Measurements from ENCODE around the gene SOCS7.
"Not testable (repeated sequence)": the region's sequence is repeated elsewhere in the genome, so short reads cannot be mapped to it uniquely, and the experiment has no call there.

SOCS7 gene

DNA sequence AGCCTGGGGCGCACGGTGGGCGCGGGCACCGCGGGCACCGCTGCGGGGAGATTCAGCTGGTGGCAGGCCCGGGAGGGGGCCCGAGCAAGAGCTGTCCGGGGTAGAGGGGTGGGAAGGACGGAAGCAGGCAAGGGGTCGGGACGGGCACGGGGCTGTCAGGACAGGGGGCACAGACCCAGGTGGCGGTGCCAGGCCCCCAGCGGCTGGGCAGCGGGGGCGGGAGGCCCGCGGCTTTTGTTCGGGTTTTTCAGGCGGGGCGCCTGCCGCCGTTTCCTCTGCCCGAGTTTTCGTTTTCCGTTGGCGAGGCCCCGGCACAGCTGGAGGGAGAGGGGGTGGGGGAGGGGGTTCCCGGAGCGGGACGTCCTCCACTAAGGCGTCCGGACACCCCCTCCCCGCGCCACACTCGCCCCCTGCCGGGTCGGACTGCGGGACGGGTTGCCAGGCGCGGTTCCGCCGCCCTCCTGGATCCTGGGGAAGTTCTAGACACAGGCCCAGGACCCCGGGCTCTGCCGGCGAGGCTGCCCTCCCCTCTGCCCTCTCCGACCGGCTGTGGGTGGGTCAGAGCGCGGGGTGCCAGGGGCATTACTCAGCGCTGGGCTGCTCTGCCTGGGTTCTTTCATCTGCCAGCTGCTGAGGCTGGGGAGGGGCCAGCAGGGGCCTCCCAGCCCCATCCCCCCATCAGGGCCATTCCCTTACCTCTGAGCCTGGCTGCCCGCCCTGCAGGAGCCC is 77.2 kb downstream of the SOCS7 start:
- H3K9me3 Mint-ChIP-seq = no peaks in the 10 kb centered on the region
- peaks cover 44% of the 10 kb centered on the region for H3K27me3 Mint-ChIP-seq (ENCODE audit: low read depth)
- H3K4me3 Mint-ChIP-seq = no peak overlapping the region
- H3K4me1 Mint-ChIP-seq (ENCODE audit: low read depth) = peaks cover 8% of the 10 kb centered on the region
- no peak overlapping the region for H3K27ac Mint-ChIP-seq
- no peaks in the 10 kb centered on the region for H3K36me3 Mint-ChIP-seq (ENCODE audit: low read depth)

DNA sequence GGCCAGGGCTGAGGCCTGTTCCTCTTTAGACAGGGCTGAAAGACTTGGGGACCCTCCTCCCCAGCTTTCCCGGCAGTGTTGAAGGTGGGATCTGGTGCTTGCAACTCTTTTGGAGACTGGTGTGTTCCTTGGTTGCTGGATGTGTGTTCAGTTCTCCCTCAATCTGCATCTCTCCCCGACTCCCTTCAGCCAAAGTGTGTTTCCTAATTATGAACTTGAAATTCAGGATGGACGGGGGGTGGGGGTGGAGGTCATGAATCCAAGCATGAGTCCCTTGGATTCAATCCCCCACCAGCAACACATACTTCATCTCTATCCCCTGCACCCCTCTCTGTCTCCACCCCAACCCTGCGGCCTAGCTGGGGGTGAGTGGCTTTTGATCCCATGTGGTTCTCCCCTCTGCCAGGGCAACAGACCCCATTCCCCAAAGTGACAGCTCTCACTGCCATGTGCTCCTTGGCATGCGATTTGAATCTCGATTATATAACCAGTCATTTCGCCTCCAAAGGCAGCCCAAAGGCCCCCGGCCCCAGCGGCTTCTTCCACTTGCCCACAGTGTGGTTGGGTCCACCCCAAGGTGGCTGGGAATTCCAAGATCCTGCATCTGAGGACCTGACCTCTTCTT is 77.9 kb downstream of the SOCS7 start:
- Mint-ChIP-seq H3K36me3 (ENCODE audit: low read depth) (no peaks in the 10 kb centered on the region), H3K27ac (no peak overlapping the region), H3K4me3 (peak overlapping the region; percentile 65), H3K9me3 (no peaks in the 10 kb centered on the region), H3K27me3 (ENCODE audit: low read depth) (peaks cover 36% of the 10 kb centered on the region), H3K4me1 (ENCODE audit: low read depth) (peaks cover 8% of the 10 kb centered on the region)

DNA sequence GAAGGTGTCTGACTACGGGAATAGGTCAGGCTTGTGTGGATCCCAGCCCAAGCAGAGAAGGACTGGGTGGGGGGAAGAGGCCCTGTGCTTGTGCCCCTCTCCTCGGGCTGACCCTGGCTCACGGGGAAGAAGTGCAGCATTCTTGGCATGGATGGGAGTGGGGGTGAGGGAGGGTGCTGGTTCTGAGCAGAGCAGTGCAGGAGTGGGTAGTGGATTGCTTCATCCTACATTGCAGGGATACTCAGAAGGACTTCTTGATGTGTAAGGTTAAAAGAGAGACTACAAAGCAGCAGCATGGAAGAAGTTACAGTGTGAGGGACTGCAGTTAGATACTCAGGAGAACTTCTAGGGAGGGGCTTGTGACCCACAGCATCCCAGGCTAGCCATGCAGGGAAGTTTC is 78.7 kb downstream of the SOCS7 start:
- Mint-ChIP-seq H3K27ac (no peak overlapping the region), H3K27me3 (ENCODE audit: low read depth) (peaks cover 28% of the 10 kb centered on the region), H3K4me3 (peak overlapping the region; percentile 43), H3K36me3 (ENCODE audit: low read depth) (no peaks in the 10 kb centered on the region), H3K9me3 (no peaks in the 10 kb centered on the region), H3K4me1 (ENCODE audit: low read depth) (peaks cover 8% of the 10 kb centered on the region)

DNA sequence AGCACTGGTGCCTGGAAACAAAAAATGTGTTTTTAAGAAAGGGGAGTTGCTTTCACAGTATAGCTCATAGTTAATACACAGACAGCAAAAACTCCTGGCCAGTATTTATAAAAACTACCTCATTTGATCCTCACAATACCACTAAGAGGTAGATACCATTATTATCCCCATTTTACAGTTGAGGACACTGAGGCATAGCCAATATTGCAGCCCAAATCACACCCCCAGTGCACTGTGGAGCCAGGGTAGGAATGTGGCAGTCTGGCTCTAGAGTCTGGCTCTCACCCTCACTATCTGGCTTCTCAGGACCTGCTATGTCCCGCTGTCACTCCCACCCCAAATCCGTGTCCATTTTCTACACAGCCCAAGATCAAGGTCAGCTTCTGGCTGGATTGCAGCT is 79.2 kb downstream of the SOCS7 start:
- H3K9me3 Mint-ChIP-seq = no peaks in the 10 kb centered on the region
- no peak overlapping the region for H3K27ac Mint-ChIP-seq
- no peak overlapping the region for H3K4me3 Mint-ChIP-seq

DNA sequence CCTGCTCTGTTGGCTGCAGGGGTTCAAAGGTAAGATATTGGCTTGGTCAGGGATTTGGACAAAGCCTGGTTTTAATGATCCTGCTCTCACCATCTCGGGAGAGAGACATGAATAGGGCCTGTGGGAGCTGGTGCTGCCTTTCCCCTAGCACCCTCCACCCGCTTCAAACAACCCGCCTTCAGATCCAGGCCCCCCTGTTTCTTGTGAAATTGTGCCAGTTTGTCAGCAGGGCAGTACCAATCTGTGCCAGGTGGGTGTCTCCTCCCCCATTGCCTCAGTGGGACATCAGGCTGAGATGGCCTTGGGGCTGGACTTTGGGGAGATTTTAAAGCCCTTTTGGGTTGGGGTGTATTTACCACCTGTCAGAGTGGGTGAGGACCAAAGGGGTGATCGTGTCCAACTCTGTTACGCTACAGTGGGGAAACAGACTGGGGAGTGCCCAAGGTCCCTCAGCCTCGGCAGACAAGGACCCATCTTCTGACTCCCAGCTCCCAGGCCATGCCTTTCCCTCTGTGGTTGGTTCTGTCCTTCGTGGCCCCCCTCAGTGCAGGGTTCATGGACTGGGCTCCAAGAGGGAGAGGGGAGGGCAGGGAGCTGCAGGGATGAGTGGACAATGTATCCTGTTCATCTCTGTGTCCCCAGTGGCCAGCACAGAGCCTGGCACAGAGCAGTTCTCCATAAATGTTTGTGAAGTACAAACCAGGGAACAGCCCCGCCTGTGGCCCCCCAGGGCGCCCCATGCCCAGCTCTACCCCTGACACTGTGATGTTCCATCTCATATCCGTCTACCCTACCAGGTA is 79.9 kb downstream of the SOCS7 start:
- H3K27ac Mint-ChIP-seq = no peak overlapping the region
- H3K9me3 Mint-ChIP-seq = no peaks in the 10 kb centered on the region
- H3K4me1 Mint-ChIP-seq (ENCODE audit: low read depth) = peaks cover 8% of the 10 kb centered on the region
- H3K36me3 Mint-ChIP-seq (ENCODE audit: low read depth) = no peaks in the 10 kb centered on the region
- H3K4me3 Mint-ChIP-seq = no peak overlapping the region
- H3K27me3 Mint-ChIP-seq (ENCODE audit: low read depth) = peaks cover 26% of the 10 kb centered on the region

More for the DNA sequence above, 79.2 kb downstream of the SOCS7 start:
- Mint-ChIP-seq H3K36me3 (ENCODE audit: low read depth) (no peaks in the 10 kb centered on the region), H3K27me3 (ENCODE audit: low read depth) (peaks cover 26% of the 10 kb centered on the region), H3K4me1 (ENCODE audit: low read depth) (peaks cover 8% of the 10 kb centered on the region)

DNA sequence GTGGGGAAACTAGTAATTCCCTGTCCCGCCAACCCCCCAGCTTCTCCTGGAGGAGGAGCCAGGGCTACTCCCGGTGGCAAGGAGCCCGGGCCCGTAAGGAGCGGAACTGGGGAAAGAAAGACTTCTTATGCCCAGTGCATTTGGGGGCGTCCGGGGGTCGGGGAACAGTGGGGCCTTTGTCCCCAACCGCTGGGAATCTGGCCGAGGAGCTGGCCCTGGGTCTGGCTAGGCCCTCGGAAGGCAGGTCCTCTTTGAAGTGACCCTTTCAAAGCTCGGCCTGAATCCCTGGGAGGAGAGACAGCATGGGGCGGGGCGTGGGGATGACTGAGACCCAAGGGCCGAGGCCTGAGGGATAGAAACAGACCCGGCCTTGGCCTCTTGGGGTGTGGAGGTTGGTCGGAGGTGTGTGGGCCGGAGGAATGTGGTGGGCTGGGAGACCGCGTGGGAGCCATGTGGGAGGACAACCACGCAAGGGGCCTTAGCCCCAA is 82.6 kb downstream of the SOCS7 start:
- Mint-ChIP-seq H3K27ac (no peak overlapping the region), H3K36me3 (ENCODE audit: low read depth) (no peaks in the 10 kb centered on the region), H3K4me1 (ENCODE audit: low read depth) (peaks cover 4% of the 10 kb centered on the region), H3K9me3 (no peaks in the 10 kb centered on the region), H3K27me3 (ENCODE audit: low read depth) (peaks cover 16% of the 10 kb centered on the region), H3K4me3 (no peak overlapping the region)

DNA sequence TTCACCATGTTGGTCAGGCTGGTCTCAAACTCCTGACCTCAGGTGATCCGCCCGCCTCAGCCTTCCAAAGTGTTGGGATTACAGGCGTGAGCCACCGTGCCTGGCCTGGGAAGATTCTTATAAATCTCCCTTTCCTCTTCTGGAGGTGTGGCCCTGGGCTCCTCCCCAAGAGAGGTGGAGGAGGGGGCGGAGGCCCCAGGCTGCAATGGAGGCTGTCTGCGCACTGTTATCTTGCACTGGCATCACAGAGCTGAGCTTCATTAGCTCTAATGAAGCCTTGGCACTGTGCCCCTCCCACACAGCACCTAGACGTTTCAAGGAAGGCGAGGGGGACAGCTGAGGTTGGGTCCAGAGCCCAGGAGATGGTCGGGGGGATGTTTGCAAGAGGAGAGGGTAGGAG is 84.2 kb downstream of the SOCS7 start:
- H3K4me3 Mint-ChIP-seq = no peak overlapping the region
- no peaks in the 10 kb centered on the region for H3K36me3 Mint-ChIP-seq (ENCODE audit: low read depth)
- H3K9me3 Mint-ChIP-seq = no peaks in the 10 kb centered on the region
- no peak overlapping the region for H3K27ac Mint-ChIP-seq
- H3K4me1 Mint-ChIP-seq (ENCODE audit: low read depth) = no peaks in the 10 kb centered on the region
- peaks cover 5% of the 10 kb centered on the region for H3K27me3 Mint-ChIP-seq (ENCODE audit: low read depth)

DNA sequence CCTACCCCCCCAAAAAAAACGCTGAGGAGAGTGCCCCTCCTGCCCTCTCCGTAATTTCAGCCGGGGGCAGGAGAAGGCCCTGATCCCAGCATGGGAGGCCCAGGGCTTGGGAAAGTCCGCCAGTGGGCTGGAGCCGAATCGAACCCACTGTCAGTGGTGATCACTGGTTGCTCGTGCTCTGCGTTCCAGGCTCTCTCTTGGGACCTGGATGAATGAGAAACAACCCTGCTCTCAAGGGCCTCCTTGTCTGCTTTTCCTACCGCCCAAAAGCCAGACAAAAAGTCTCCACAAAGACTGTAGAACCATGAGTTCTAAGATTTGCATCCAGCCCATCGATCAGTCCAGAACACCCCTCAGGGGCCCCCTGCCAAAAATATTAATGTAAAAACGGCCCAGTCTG is 84.7 kb downstream of the SOCS7 start:
- no peak overlapping the region for H3K4me3 Mint-ChIP-seq
- no peak overlapping the region for H3K27ac Mint-ChIP-seq
- no peaks in the 10 kb centered on the region for H3K9me3 Mint-ChIP-seq
- no peaks in the 10 kb centered on the region for H3K27me3 Mint-ChIP-seq (ENCODE audit: low read depth)
- no peaks in the 10 kb centered on the region for H3K36me3 Mint-ChIP-seq (ENCODE audit: low read depth)
- no peaks in the 10 kb centered on the region for H3K4me1 Mint-ChIP-seq (ENCODE audit: low read depth)

DNA sequence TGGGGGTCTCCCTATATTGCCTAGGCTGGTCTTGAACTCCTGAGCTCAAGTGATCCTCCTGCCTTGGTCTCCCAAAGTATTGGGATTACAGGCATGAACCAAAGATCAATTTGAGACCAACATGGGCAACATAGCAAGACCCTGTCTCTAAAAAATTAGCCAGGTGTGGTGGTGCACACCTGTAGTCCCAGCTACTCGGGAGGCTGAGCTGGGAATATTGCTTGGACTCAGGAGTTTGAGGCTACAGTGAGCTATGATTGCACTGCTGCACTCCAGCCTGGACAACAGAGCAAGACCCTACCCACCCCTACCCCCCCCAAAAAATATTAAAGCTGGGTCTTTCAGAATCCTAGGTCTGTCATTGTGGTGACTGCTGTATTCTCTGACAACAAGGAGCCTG is 85.7 kb downstream of the SOCS7 start:
- H3K36me3 Mint-ChIP-seq (ENCODE audit: low read depth); H3K9me3 Mint-ChIP-seq; H3K4me1 Mint-ChIP-seq (ENCODE audit: low read depth); H3K27me3 Mint-ChIP-seq (ENCODE audit: low read depth); H3K27ac Mint-ChIP-seq; H3K4me3 Mint-ChIP-seq: not testable (repeated sequence)

DNA sequence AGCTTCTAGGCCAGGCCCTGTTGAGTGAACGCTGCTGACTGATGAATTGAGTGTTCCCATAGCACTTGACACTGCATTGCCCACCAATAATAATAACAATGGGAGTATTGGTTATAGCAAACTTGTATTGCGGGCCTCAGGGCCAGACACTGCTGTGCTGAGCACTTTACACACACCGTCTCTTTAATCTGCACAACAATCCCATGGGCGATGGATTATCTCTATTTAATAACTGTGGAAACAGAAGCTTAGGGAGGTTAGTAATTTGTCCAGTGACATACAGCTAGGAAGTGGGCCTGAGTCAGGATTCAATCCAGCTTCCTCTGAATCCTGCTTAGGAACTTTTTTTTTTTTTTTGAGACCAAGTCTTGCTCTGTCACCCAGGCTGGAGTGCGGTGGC is 87.8 kb downstream of the SOCS7 start:
- no peaks in the 10 kb centered on the region for H3K9me3 Mint-ChIP-seq
- H3K27me3 Mint-ChIP-seq (ENCODE audit: low read depth) = peaks cover 14% of the 10 kb centered on the region
- no peaks in the 10 kb centered on the region for H3K36me3 Mint-ChIP-seq (ENCODE audit: low read depth)
- H3K27ac Mint-ChIP-seq = no peak overlapping the region
- H3K4me1 Mint-ChIP-seq (ENCODE audit: low read depth) = no peaks in the 10 kb centered on the region
- no peak overlapping the region for H3K4me3 Mint-ChIP-seq

DNA sequence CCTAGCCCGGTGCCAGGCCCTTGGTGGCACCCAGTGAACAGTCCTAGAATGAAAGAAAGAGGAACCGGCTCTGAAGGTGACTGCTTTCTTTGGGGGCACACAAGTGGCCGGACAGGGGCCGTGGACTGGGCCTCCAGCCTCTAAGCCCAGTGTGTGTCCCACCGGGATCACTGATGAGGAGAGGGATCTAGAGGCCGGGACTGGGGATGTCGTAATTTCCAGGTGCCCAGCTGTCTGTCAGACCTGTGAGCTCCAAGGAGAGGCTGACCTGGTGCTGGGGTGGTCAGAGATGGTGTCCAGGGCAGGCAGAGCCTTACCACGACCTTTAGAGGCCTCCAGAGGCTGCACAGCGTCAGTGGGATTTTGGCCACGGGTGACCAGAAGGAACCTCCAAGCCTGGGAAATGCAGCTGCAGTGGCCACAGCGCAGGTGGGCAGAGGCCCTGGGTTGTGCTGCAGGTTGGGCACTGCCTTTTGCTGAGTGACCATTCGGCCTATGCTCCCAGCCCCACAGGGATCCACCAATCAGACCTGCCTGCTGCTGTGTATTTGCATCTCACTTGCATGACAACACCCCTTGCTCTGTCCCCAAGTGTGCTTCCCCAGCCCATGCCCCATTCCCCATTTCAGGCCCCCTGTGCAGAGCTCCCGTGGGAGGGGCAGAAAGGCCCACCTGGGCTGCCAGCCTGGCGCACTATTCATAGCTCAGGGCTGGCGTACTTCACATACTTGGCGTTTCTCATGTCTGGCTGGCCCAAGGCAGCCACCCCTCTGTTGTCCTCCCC is 89.2 kb downstream of the SOCS7 start:
- Mint-ChIP-seq H3K4me3 (no peak overlapping the region), H3K27me3 (ENCODE audit: low read depth) (peaks cover 14% of the 10 kb centered on the region), H3K36me3 (ENCODE audit: low read depth) (no peaks in the 10 kb centered on the region), H3K4me1 (ENCODE audit: low read depth) (no peaks in the 10 kb centered on the region), H3K27ac (no peak overlapping the region), H3K9me3 (no peaks in the 10 kb centered on the region)

DNA sequence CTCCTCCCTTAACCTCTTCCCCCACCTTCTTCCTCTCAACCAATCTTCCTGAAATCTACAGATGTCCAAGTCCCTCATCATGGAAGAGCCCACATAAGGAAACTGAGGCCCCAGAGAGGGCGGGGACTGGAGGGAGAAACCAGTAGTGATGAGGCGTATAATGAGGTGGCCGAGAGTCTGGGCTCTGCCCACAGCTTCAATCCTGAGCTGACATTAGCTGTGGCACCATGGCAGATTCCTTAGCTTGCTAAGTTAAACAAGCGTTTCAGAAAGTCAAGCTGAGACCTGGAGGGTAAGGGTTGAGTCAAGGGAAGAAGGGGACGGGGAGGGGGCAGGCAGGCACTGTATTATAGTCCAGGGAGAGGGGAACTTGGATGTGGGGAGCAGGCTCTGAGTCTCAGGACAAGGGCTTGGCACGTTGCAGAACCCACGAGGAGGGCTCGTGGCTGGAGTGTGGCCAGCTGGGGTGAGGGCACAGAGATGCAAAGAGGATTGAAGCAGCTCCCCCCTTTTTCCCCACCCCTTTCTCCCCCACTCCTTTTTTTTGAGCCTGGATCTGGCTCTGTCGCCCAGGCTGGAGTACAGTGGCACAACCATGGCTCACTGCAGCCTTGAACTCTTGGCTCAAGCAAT is 89.9 kb downstream of the SOCS7 start:
- Mint-ChIP-seq H3K9me3 (no peaks in the 10 kb centered on the region), H3K27me3 (ENCODE audit: low read depth) (peaks cover 14% of the 10 kb centered on the region), H3K4me3 (no peak overlapping the region), H3K4me1 (ENCODE audit: low read depth) (no peaks in the 10 kb centered on the region), H3K27ac (no peak overlapping the region), H3K36me3 (ENCODE audit: low read depth) (no peaks in the 10 kb centered on the region)

DNA sequence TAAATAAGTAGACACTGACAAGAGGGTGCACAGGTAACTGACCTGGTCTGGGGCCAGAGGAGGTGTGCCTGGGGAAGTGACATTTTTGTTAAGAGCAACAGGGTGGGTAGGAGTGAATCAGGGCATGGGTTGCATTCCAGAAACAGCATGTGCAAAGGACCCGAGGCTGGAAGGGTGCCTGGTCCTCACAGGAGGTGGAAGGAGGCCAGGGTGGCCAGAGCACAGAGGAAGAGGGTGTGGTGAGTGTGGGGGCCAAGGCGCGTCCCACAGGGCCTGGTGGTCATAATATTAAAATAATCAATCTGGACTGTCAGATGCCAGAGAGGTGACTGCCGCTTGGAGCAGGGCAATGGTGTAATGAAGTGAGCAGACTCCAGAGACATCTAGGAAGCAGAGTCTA is 90.9 kb downstream of the SOCS7 start:
- H3K36me3 Mint-ChIP-seq (ENCODE audit: low read depth) = no peaks in the 10 kb centered on the region
- no peak overlapping the region for H3K27ac Mint-ChIP-seq
- H3K4me1 Mint-ChIP-seq (ENCODE audit: low read depth) = no peaks in the 10 kb centered on the region
- no peaks in the 10 kb centered on the region for H3K9me3 Mint-ChIP-seq
- H3K4me3 Mint-ChIP-seq = no peak overlapping the region
- H3K27me3 Mint-ChIP-seq (ENCODE audit: low read depth) = peaks cover 14% of the 10 kb centered on the region
